ENCODE data around the gene RBM7. TPM values are rescaled to one million over a fixed set of nuclear protein-coding genes. Genes with fewer than 3 reads are reported as not detected.

RBM7 gene
- total and polyA plus RNA-seq, 2 of the 13 experiments (the other 11 are each of a cell fraction or from before 2014, with no cell fraction given): 30.5 to 32.3 TPM

GRCh38 chr11:114439229-114440120, 39.0 kb downstream of the RBM7 start, which contains the start of gene REXO2 (continued):
- no peak for TF ChIP-seq ZNF607 (CRISPR knock-in tag; IDR thresholded peaks at IDR 0.05; ENCODE audit: borderline replicate concordance)
- no peak for TF ChIP-seq TBL1XR1 (IDR thresholded peaks at IDR 0.05; ENCODE audit: borderline replicate concordance, low read length, partially characterized antibody)
- TF ChIP-seq NCOA5 (CRISPR knock-in tag; IDR thresholded peaks at IDR 0.05): no peak
- TF ChIP-seq ZSCAN9 (CRISPR knock-in tag; IDR thresholded peaks at IDR 0.05; ENCODE audit: borderline replicate concordance): no peak
- TF ChIP-seq DNMT1 (CRISPR knock-in tag; IDR thresholded peaks at IDR 0.05): no peak
- no peak for TF ChIP-seq SNAPC5 (CRISPR knock-in tag; IDR thresholded peaks at IDR 0.05; ENCODE audit: borderline replicate concordance)
- TF ChIP-seq SMAD3 (CRISPR knock-in tag; IDR thresholded peaks at IDR 0.05): peak; percentile 17; the same call in 1 of the 2 replicates
- TF ChIP-seq TEAD3 (CRISPR knock-in tag; optimal IDR thresholded peaks at IDR 0.05; ENCODE audit: borderline replicate concordance): peak; percentile 52
- TF ChIP-seq ATF3 (CRISPR knock-in tag; IDR thresholded peaks at IDR 0.05): peak; percentile 28
- TF ChIP-seq ZNF572 (CRISPR knock-in tag; IDR thresholded peaks at IDR 0.05): peak; percentile 85; the same call in 1 of the 2 replicates
- TF ChIP-seq ZNF646 (CRISPR knock-in tag; IDR thresholded peaks at IDR 0.05): no peak
- TF ChIP-seq ATF7-NPFF (CRISPR knock-in tag; IDR thresholded peaks at IDR 0.05; ENCODE audit: low read depth): peak; percentile 62; the same call in 1 of the 2 replicates
- no peak for TF ChIP-seq NR2F1 (CRISPR knock-in tag; IDR thresholded peaks at IDR 0.05)
- 0 out of 2 replicates have a peak, but pooled peaks have one; percentile 48 for TF ChIP-seq ISL2 (CRISPR knock-in tag; IDR thresholded peaks at IDR 0.05)
- TF ChIP-seq ZNF17 (CRISPR knock-in tag; IDR thresholded peaks at IDR 0.05): no peak
- no peak for TF ChIP-seq ZNF282 (IDR thresholded peaks at IDR 0.05; ENCODE audit: partially characterized antibody)
- no peak for TF ChIP-seq ZNF570 (CRISPR knock-in tag; IDR thresholded peaks at IDR 0.05; ENCODE audit: borderline replicate concordance)
- peak; percentile 39 for TF ChIP-seq CBX1 (IDR thresholded peaks at IDR 0.05; ENCODE audit: low read depth)
- TF ChIP-seq SOX6 (IDR thresholded peaks at IDR 0.05): no peak
- TF ChIP-seq SOX6 (CRISPR knock-in tag; IDR thresholded peaks at IDR 0.05): peak; percentile 25; the same call in 1 of the 2 replicates
- TF ChIP-seq SMARCC2 (IDR thresholded peaks at IDR 0.05): no peak
